ENCODE data around the gene GDF10. TPM values are rescaled to one million over a fixed set of nuclear protein-coding genes. Genes with fewer than 3 reads are reported as not detected.

The GDF10 gene
- polyA plus RNA-seq, 1 donor from 2014 or later: 0.66 TPM

GRCh38 chr10:47297866-47298540, 2.0 kb upstream of the GDF10 start:
- no peak overlapping the region for H2AFZ ChIP-seq (ENCODE audit: low read depth, low read length)
- H3K27me3 ChIP-seq (ENCODE audit: insufficient read depth, low read depth, low read length): peaks cover 28% of the 10 kb centered on the region
- H3K27ac ChIP-seq (ENCODE audit: low read length): no peak overlapping the region
- H4K20me1 ChIP-seq (ENCODE audit: insufficient read depth): no peaks in the 10 kb centered on the region
- H3K4me3 ChIP-seq (ENCODE audit: low read length): no peak overlapping the region
- H3F3A ChIP-seq (ENCODE audit: insufficient read depth, low read length, poor library complexity, severe bottlenecking): no peaks in the 10 kb centered on the region
- H3K9me3 ChIP-seq (ENCODE audit: low read length): no peaks in the 10 kb centered on the region
- H3K4me2 ChIP-seq (ENCODE audit: low read length): no peak overlapping the region
- no peaks in the 10 kb centered on the region for H3K9me2 ChIP-seq (ENCODE audit: insufficient read depth, low read length)
- TF ChIP-seq TAF1 (IDR thresholded peaks at IDR 0.05; ENCODE audit: low read depth): no peak
- no peak for TF ChIP-seq SMC3 (conservative IDR thresholded peaks at IDR 0.05; ENCODE audit: poor library complexity)
- TF ChIP-seq, protein P1, sequence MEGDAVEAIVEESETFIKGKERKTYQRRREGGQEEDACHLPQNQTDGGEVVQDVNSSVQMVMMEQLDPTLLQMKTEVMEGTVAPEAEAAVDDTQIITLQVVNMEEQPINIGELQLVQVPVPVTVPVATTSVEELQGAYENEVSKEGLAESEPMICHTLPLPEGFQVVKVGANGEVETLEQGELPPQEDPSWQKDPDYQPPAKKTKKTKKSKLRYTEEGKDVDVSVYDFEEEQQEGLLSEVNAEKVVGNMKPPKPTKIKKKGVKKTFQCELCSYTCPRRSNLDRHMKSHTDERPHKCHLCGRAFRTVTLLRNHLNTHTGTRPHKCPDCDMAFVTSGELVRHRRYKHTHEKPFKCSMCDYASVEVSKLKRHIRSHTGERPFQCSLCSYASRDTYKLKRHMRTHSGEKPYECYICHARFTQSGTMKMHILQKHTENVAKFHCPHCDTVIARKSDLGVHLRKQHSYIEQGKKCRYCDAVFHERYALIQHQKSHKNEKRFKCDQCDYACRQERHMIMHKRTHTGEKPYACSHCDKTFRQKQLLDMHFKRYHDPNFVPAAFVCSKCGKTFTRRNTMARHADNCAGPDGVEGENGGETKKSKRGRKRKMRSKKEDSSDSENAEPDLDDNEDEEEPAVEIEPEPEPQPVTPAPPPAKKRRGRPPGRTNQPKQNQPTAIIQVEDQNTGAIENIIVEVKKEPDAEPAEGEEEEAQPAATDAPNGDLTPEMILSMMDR (IDR thresholded peaks at IDR 0.05; ENCODE audit: poor library complexity, severe bottlenecking): no peak
- TF ChIP-seq EP300 (conservative IDR thresholded peaks at IDR 0.05; ENCODE audit: poor library complexity, severe bottlenecking): no peak
- TF ChIP-seq MXI1 (conservative IDR thresholded peaks at IDR 0.05; ENCODE audit: poor library complexity, severe bottlenecking): no peak
- TF ChIP-seq, protein P2, sequence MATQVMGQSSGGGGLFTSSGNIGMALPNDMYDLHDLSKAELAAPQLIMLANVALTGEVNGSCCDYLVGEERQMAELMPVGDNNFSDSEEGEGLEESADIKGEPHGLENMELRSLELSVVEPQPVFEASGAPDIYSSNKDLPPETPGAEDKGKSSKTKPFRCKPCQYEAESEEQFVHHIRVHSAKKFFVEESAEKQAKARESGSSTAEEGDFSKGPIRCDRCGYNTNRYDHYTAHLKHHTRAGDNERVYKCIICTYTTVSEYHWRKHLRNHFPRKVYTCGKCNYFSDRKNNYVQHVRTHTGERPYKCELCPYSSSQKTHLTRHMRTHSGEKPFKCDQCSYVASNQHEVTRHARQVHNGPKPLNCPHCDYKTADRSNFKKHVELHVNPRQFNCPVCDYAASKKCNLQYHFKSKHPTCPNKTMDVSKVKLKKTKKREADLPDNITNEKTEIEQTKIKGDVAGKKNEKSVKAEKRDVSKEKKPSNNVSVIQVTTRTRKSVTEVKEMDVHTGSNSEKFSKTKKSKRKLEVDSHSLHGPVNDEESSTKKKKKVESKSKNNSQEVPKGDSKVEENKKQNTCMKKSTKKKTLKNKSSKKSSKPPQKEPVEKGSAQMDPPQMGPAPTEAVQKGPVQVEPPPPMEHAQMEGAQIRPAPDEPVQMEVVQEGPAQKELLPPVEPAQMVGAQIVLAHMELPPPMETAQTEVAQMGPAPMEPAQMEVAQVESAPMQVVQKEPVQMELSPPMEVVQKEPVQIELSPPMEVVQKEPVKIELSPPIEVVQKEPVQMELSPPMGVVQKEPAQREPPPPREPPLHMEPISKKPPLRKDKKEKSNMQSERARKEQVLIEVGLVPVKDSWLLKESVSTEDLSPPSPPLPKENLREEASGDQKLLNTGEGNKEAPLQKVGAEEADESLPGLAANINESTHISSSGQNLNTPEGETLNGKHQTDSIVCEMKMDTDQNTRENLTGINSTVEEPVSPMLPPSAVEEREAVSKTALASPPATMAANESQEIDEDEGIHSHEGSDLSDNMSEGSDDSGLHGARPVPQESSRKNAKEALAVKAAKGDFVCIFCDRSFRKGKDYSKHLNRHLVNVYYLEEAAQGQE (IDR thresholded peaks at IDR 0.05; ENCODE audit: borderline replicate concordance): no peak
- no peak for TF ChIP-seq EZH2 (IDR thresholded peaks at IDR 0.05; ENCODE audit: borderline replicate concordance, insufficient read depth, low read length, poor library complexity, severe bottlenecking)
- TF ChIP-seq POLR2AphosphoS5 (IDR thresholded peaks at IDR 0.05): no peak
- TF ChIP-seq RAD21 (conservative IDR thresholded peaks at IDR 0.05): no peak
- H3K9ac ChIP-seq (ENCODE audit: low read length): no peak overlapping the region
- H3K36me3 ChIP-seq (ENCODE audit: insufficient read depth, low read length): no peaks in the 10 kb centered on the region
- H3K79me2 ChIP-seq (replicated peaks; ENCODE audit: insufficient read depth, low read length): no peaks in the 10 kb centered on the region

- Histone ChIP-seq H3K27ac (ENCODE audit: low read length) (no peak overlapping the region), H3K27me3 (ENCODE audit: insufficient read depth, low read depth, low read length) (peaks cover 28% of the 10 kb centered on the region), H3F3A (ENCODE audit: insufficient read depth, low read length, poor library complexity, severe bottlenecking) (no peaks in the 10 kb centered on the region), H3K4me3 (ENCODE audit: low read length) (no peak overlapping the region), H4K20me1 (ENCODE audit: insufficient read depth) (no peaks in the 10 kb centered on the region), H2AFZ (ENCODE audit: low read depth, low read length) (no peak overlapping the region), H3K9me3 (ENCODE audit: low read length) (no peaks in the 10 kb centered on the region), H3K79me2 (replicated peaks; ENCODE audit: insufficient read depth, low read length) (no peaks in the 10 kb centered on the region), H3K36me3 (ENCODE audit: insufficient read depth, low read length) (no peaks in the 10 kb centered on the region), H3K4me2 (ENCODE audit: low read length) (no peak overlapping the region), H3K9ac (ENCODE audit: low read length) (no peak overlapping the region), H3K9me2 (ENCODE audit: insufficient read depth, low read length) (no peaks in the 10 kb centered on the region)
- TF ChIP-seq TAF1 (IDR thresholded peaks at IDR 0.05; ENCODE audit: low read depth): no peak
- TF ChIP-seq MXI1 (conservative IDR thresholded peaks at IDR 0.05; ENCODE audit: poor library complexity, severe bottlenecking): no peak
- TF ChIP-seq POLR2AphosphoS5 (IDR thresholded peaks at IDR 0.05): no peak
- TF ChIP-seq EZH2 (IDR thresholded peaks at IDR 0.05; ENCODE audit: borderline replicate concordance, insufficient read depth, low read length, poor library complexity, severe bottlenecking): no peak
- no peak for TF ChIP-seq EP300 (conservative IDR thresholded peaks at IDR 0.05; ENCODE audit: poor library complexity, severe bottlenecking)
- TF ChIP-seq, protein P2 (IDR thresholded peaks at IDR 0.05; ENCODE audit: borderline replicate concordance): no peak
- TF ChIP-seq, protein P1 (IDR thresholded peaks at IDR 0.05; ENCODE audit: poor library complexity, severe bottlenecking): no peak
- no peak for TF ChIP-seq RAD21 (conservative IDR thresholded peaks at IDR 0.05)
- TF ChIP-seq SMC3 (conservative IDR thresholded peaks at IDR 0.05; ENCODE audit: poor library complexity): no peak
Measured at GRCh38 chr10:47298715-47299114, 1.3 kb upstream of the GDF10 start.

Data from neural cell (in vitro differentiated cells).